ENCODE data around the gene ATL2.

The ATL2 gene

GRCh38 chr2:38301969-38302702, 74.9 kb downstream of the ATL2 start:
- no peak overlapping the region for H3K4me3 ChIP-seq (ENCODE audit: low read depth, low read length)
- CTCF ChIA-PET: no interaction called here
- no peak for TF ChIP-seq CTCF (IDR thresholded peaks at IDR 0.05; ENCODE audit: insufficient read depth, low read length, missing control alignments)
- DNase-seq (ENCODE audit: low read depth, low spot score): no peak
- POLR2A ChIA-PET: no interaction called here

- POLR2A ChIA-PET: no interaction called here
- no peak overlapping the region for H3K4me3 ChIP-seq (ENCODE audit: low read depth, low read length)
- no peak for TF ChIP-seq CTCF (IDR thresholded peaks at IDR 0.05; ENCODE audit: insufficient read depth, low read length, missing control alignments)
- CTCF ChIA-PET: no interaction called here
- no peak for DNase-seq (ENCODE audit: low read depth, low spot score)
Measured at GRCh38 chr2:38301340-38301968, 75.6 kb downstream of the ATL2 start.

GRCh38 chr2:38298539-38298938, 78.5 kb downstream of the ATL2 start:
- no peak overlapping the region for H3K4me3 ChIP-seq (ENCODE audit: low read depth, low read length)
- ChIA-PET CTCF (interaction anchor here (1.3 to 2.6 kb wide), 2 partner anchors 17 to 18 kb away, joined by 4 to 16 read pairs; no protein-coding TSS in a partner anchor), POLR2A (no interaction called here)
- TF ChIP-seq CTCF (IDR thresholded peaks at IDR 0.05; ENCODE audit: insufficient read depth, low read length, missing control alignments): no peak
- DNase-seq (ENCODE audit: low read depth, low spot score): no peak

GRCh38 chr2:38296197-38296780, 80.8 kb downstream of the ATL2 start:
- ChIA-PET POLR2A (no interaction called here), CTCF (interaction anchor here (1.4 to 2.6 kb wide), 2 partner anchors 19 to 314 kb away, joined by 3 to 16 read pairs; no protein-coding TSS in a partner anchor)
- DNase-seq (ENCODE audit: low read depth, low spot score): no peak
- H3K4me3 ChIP-seq (ENCODE audit: low read depth, low read length): no peak overlapping the region
- TF ChIP-seq CTCF (IDR thresholded peaks at IDR 0.05; ENCODE audit: insufficient read depth, low read length, missing control alignments): no peak

- ChIA-PET CTCF (interaction anchor here (0.8 kb wide), 1 partner anchor 15 kb away, joined by 3 read pairs; no protein-coding TSS in a partner anchor), POLR2A (no interaction called here)
- TF ChIP-seq CTCF (IDR thresholded peaks at IDR 0.05; ENCODE audit: insufficient read depth, low read length, missing control alignments): no peak
- H3K4me3 ChIP-seq (ENCODE audit: low read depth, low read length): no peak overlapping the region
- no peak for DNase-seq (ENCODE audit: low read depth, low spot score)
Measured at GRCh38 chr2:38294597-38294996, 82.5 kb downstream of the ATL2 start.
